Measurements from ENCODE around the gene LZIC. TPM values are rescaled to one million over a fixed set of nuclear protein-coding genes. Genes with fewer than 3 reads are reported as not detected.
"Not testable (repeated sequence)": the region's sequence is repeated elsewhere in the genome, so short reads cannot be mapped to it uniquely, and the experiment has no call there.

LZIC gene
- total RNA-seq, 1 donor from 2014 or later: 36.3 TPM

DNA sequence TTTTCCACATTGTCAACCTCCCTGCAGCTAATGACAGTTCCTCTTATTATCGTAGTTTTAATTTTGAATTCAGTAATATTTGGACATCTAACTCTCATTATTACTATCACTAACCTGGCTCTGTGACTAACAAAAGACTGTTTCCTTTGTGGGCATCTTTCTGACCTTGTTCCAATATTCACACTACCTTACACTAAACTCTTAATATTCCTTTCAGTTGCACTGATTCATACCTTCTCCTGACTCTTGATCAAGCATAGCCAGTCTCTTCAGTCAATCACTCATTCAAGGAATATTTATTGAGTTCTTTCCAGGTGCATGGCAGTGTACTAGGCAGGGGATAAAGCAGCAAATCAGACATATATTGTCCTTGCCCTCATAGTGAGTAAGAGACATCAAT lies 25.3 kb downstream of the LZIC start:
- intact Hi-C loops (cut with micrococcal nuclease): no loop called here
- no peaks in the 10 kb centered on the region for H3K9me3 ChIP-seq (replicated peaks)
- no peak for DNase-seq
- peaks cover 27% of the 10 kb centered on the region for H3K4me1 ChIP-seq
- H3K36me3 ChIP-seq: no peaks in the 10 kb centered on the region
- TF ChIP-seq, protein P1, sequence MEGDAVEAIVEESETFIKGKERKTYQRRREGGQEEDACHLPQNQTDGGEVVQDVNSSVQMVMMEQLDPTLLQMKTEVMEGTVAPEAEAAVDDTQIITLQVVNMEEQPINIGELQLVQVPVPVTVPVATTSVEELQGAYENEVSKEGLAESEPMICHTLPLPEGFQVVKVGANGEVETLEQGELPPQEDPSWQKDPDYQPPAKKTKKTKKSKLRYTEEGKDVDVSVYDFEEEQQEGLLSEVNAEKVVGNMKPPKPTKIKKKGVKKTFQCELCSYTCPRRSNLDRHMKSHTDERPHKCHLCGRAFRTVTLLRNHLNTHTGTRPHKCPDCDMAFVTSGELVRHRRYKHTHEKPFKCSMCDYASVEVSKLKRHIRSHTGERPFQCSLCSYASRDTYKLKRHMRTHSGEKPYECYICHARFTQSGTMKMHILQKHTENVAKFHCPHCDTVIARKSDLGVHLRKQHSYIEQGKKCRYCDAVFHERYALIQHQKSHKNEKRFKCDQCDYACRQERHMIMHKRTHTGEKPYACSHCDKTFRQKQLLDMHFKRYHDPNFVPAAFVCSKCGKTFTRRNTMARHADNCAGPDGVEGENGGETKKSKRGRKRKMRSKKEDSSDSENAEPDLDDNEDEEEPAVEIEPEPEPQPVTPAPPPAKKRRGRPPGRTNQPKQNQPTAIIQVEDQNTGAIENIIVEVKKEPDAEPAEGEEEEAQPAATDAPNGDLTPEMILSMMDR (IDR thresholded peaks at IDR 0.05; ENCODE audit: borderline replicate concordance): no peak
- no peak overlapping the region for H3K27ac ChIP-seq (replicated peaks)
- H3K27me3 ChIP-seq (ENCODE audit: low read depth): no peaks in the 10 kb centered on the region
- no peak overlapping the region for H3K4me3 ChIP-seq

DNA sequence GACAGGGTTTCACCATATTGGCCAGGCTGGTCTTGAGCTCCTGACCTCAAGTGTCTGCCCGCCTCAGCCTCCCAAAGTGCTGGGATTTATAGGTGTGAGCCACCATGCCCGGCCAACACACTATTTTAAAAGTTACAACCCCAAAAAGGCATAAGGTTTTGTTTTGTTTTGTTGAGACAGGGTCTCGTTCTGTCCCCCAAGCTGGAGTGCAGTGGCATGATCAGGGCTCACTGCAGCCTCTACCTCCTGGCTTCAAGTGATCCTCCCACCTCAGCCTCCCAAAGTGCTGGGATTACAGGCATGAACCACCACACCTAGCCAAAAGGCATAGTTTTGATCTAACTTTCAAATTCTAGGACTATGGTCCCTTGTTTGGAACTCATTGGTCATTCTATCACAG lies 25.7 kb downstream of the LZIC start:
- intact Hi-C loops (cut with micrococcal nuclease); H3K9me3 ChIP-seq (replicated peaks): not testable (repeated sequence)

DNA sequence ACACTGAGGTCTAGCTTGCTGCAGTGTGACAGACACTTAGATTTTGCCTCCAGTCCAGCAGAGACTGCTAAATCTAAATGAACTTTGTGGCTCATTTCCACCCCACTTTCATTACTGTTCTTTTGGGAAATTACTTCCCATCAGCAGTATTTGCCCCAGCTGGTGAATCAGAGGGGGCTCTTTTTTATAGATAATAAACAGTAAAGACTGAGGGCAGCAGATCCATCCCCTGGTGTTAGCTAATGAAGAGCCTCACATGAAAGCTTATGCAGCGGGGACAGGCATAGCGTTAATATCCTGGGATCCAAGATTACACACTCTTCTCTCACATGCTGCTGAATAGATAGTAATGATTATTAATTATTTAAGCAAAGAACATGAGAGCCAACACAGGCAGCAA lies 26.7 kb downstream of the LZIC start:
- H3K4me3 ChIP-seq: no peak overlapping the region
- TF ChIP-seq, protein P1 (IDR thresholded peaks at IDR 0.05; ENCODE audit: borderline replicate concordance): no peak
- H3K27me3 ChIP-seq (ENCODE audit: low read depth): no peaks in the 10 kb centered on the region
- H3K9me3 ChIP-seq (replicated peaks): no peaks in the 10 kb centered on the region
- no peaks in the 10 kb centered on the region for H3K36me3 ChIP-seq
- intact Hi-C loops (cut with micrococcal nuclease): no loop called here
- no peak for DNase-seq
- H3K27ac ChIP-seq (replicated peaks): no peak overlapping the region
- peaks cover 20% of the 10 kb centered on the region for H3K4me1 ChIP-seq

More for the DNA sequence above, 25.7 kb downstream of the LZIC start:
- not testable (repeated sequence) for H3K36me3 ChIP-seq; DNase-seq; H3K27ac ChIP-seq (replicated peaks); H3K4me3 ChIP-seq; H3K27me3 ChIP-seq (ENCODE audit: low read depth)
- H3K4me1 ChIP-seq: peaks cover 23% of the 10 kb centered on the region

DNA sequence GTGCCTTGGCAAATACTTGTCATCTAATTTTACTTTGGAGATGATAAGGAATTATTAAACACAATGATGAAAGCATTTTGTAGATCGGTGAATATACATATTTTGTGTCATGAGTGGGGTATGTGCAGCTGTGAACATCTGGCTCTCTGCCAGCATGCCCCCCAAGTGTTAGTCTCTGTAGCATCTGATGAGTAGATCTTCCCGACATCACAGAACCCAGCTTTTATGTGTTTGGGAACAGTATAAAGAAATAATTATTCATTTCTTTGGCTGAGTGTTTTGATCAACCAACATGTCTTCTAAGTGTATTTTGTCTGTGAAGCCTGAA lies 28.6 kb downstream of the LZIC start:
- DNase-seq: no peak
- peaks cover 31% of the 10 kb centered on the region for H3K4me1 ChIP-seq
- TF ChIP-seq, protein P1 (IDR thresholded peaks at IDR 0.05; ENCODE audit: borderline replicate concordance): no peak
- no peak overlapping the region for H3K4me3 ChIP-seq
- intact Hi-C loops (cut with micrococcal nuclease): no loop called here
- H3K27me3 ChIP-seq (ENCODE audit: low read depth): no peaks in the 10 kb centered on the region
- H3K27ac ChIP-seq (replicated peaks): peak overlapping the region; percentile 37
- no peaks in the 10 kb centered on the region for H3K9me3 ChIP-seq (replicated peaks)
- H3K36me3 ChIP-seq: no peaks in the 10 kb centered on the region

DNA sequence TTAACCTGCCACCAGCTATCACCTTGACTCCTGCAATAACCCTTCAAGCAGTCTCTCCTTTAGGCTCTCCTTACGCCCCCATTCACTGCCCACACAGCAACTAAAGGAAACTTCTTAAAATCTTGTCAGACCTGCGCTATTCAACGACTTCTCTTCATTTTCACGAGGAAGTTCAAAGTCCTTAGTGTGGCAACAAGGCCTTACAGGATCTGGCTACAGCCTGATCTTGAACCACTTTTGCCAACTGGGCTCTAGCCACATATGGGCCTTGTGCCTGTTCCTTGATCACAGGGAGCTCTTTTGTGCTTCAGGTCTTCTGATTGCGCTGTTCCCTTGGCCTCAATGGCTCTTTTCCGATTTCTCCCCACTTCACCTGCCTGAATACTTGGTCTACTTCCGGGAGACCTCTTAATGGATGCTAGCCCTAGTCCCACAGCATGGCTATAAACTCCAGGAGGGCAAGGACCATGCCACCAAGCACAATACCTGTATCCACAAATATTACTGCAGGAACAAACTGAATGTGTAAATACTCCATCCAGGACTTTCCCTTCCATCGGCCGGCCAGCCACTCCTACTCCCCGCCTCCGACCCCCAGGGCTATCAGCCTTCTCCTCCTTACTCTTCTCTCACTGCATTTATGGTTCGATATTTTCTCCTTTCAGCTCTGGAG lies 30.8 kb downstream of the LZIC start:
- H3K4me3 ChIP-seq: no peak overlapping the region
- H3K9me3 ChIP-seq (replicated peaks): no peaks in the 10 kb centered on the region
- no peak for DNase-seq
- H3K4me1 ChIP-seq: peaks cover 52% of the 10 kb centered on the region
- TF ChIP-seq, protein P1 (IDR thresholded peaks at IDR 0.05; ENCODE audit: borderline replicate concordance): no peak
- no peaks in the 10 kb centered on the region for H3K36me3 ChIP-seq
- H3K27ac ChIP-seq (replicated peaks): peak overlapping the region; percentile 98
- intact Hi-C loops (cut with micrococcal nuclease): no loop called here
- H3K27me3 ChIP-seq (ENCODE audit: low read depth): no peaks in the 10 kb centered on the region

DNA sequence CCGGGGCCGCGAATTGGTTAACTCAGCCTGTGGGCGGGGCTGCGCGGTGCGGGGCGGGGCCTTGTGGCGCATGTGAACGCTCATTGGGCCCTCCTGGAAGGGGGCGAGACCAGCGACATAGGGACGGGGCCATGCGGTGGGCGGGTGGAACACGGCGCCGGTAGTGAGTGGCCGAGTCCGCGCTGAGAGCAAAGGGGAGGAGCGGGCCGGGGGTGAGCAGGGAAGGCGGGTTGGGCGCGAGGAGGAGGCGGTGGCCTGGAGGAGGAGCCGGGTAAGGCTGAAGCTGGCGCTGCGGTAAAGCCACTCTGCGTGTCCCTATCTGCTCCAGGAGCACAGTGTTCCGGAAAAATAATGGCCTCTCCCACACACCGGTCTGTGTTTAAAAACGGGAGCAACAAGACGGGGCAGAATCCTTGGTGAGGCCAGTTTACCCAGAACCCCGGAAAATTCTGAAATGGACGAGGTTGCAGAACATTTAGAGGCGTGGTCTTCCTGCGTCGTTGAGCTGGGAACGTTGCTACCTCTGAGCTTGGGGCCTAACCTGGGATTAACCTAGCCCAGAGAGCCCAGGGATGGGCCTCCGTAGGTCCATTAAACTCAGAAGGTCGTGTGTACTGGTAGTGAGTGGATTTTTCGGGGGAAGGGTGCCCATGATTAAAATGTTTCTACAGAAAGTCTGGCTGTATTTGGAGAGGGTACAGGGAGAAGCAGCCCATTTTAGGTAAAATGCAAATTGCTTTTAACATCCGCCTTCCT lies 32.6 kb downstream of the LZIC start:
- DNase-seq: peak; percentile 100
- TF ChIP-seq, protein P1 (IDR thresholded peaks at IDR 0.05; ENCODE audit: borderline replicate concordance): no peak
- intact Hi-C loops (cut with micrococcal nuclease): no loop called here
- Histone ChIP-seq H3K36me3 (no peaks in the 10 kb centered on the region), H3K9me3 (replicated peaks) (no peaks in the 10 kb centered on the region), H3K27me3 (ENCODE audit: low read depth) (no peaks in the 10 kb centered on the region), H3K4me1 (peaks cover 69% of the 10 kb centered on the region), H3K4me3 (peak overlapping the region; percentile 72), H3K27ac (replicated peaks) (peak overlapping the region; percentile 98)
